NT2/D1 (cell line): ENCODE results near the gene ACP7.

Experiments
- DNase-seq: peaks from one replicate; pipeline ENCODE4 v3.0.0-alpha.2; 2011; ENCODE audit warnings: low read depth, low spot score
- H3K27me3 ChIP-seq: 2 replicates; pipeline ENCODE4 v1.6.0; 2011; ENCODE audit warnings: mild to moderate bottlenecking; ENCODE audit not compliant: insufficient read length, insufficient read depth
- H3K36me3 ChIP-seq: 2 replicates; pipeline ENCODE4 v1.6.1; 2011; ENCODE audit warnings: mild to moderate bottlenecking, low read length, mixed read lengths; ENCODE audit not compliant: insufficient read depth, insufficient read length
- H3K4me1 ChIP-seq: 2 replicates; pipeline ENCODE4 v1.5.1; 2011; ENCODE audit not compliant: insufficient read depth, insufficient read length
- H3K4me3 ChIP-seq: 2 replicates; pipeline ENCODE4 v1.5.1; 2011; ENCODE audit warnings: low read depth; ENCODE audit not compliant: insufficient read length
- H3K9ac ChIP-seq: 2 replicates; pipeline ENCODE4 v1.6.0; 2011; ENCODE audit warnings: low read depth; ENCODE audit not compliant: insufficient read length
- H3K9me3 ChIP-seq: 2 replicates; pipeline ENCODE4 v1.5.1; 2011; ENCODE audit warnings: mild to moderate bottlenecking, low read length; ENCODE audit not compliant: insufficient read depth
- SUZ12 ChIP-seq: IDR thresholded peaks from 2 replicates; pipeline ENCODE4 v1.6.1; 2011; ENCODE audit not compliant: insufficient read length, insufficient read depth; ENCODE audit errors: extremely low read depth
- YY1 ChIP-seq: IDR thresholded peaks from 2 replicates; pipeline ENCODE4 v1.6.1; 2011; ENCODE audit not compliant: insufficient read length, insufficient read depth
- ZNF274 ChIP-seq: IDR thresholded peaks from 2 replicates; pipeline ENCODE4 v1.6.1; 2011; ENCODE audit warnings: mild to moderate bottlenecking, low read depth, low read length

Gene ACP7

GRCh38 chr19:39128516-39129079 lies 44.4 kb downstream of the ACP7 start:
- DNase-seq: no peak
- no peaks in the 10 kb centered on the region for H3K9me3 ChIP-seq
- peaks cover 23% of the 10 kb centered on the region for H3K4me1 ChIP-seq
- TF ChIP-seq SUZ12 (no peak), YY1 (no peak), ZNF274 (no peak)
- H3K27me3 ChIP-seq: no peaks in the 10 kb centered on the region
- H3K9ac ChIP-seq: no peak overlapping the region
- H3K4me3 ChIP-seq: no peak overlapping the region
- peaks cover 10% of the 10 kb centered on the region for H3K36me3 ChIP-seq

- no peak overlapping the region for H3K9ac ChIP-seq
- TF ChIP-seq ZNF274: no peak
- peaks cover 10% of the 10 kb centered on the region for H3K36me3 ChIP-seq
- no peak overlapping the region for H3K4me3 ChIP-seq
- H3K4me1 ChIP-seq: peaks cover 23% of the 10 kb centered on the region
- no peaks in the 10 kb centered on the region for H3K27me3 ChIP-seq
- no peaks in the 10 kb centered on the region for H3K9me3 ChIP-seq
- no peak for DNase-seq
These were observed 44.9 kb downstream of the ACP7 start for GRCh38 chr19:39129116-39129515.

DNA sequence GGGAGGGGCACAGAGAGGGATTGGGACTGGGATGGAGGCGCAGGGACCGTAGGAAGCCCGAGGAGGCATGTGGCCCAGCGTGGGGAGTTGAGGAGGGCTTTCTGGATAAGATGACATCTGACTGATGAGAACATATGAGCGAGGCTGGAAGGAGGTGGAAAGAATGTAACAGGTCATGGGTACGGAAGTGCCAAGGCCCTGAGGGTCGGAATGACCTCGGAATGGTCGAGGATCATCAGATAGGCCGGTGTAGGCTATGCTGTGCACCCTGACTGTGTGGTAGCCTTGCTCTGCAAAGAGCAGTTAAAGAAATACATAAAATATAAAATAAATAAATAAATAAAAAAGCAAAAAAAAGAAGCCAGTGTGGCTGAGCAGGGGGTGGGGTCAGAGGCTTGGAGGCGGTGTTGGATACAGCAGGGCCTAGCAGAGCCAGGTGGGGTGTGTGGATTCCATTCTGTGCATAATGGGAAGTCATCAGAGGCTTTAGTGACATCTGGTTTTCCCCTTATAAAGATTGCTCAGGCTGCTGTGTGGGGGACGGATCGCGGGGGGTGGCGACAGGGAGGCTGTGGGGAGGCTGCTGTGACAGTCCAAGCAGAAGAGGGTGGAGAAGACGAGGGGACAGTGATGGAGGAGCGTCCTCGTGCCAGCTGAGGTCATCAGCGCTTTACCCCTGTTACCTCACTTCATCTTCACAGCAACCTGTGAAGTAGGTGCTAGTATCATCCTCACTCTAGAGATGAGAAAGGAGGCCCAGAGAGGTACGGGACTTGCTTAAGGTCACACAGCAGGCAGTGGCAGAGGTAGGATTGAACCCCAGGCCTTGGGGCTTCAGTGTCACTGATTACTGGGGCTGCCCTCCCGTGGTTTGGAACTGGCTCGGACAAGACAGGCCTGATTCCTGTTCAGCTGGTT lies 46.4 kb downstream of the ACP7 start:
- Histone ChIP-seq H3K4me3 (no peak overlapping the region), H3K9ac (no peak overlapping the region), H3K27me3 (no peaks in the 10 kb centered on the region), H3K9me3 (no peaks in the 10 kb centered on the region), H3K4me1 (peaks cover 21% of the 10 kb centered on the region), H3K36me3 (peaks cover 10% of the 10 kb centered on the region)
- DNase-seq: no peak
- no peak for TF ChIP-seq SUZ12
- no peak for TF ChIP-seq ZNF274
- no peak for TF ChIP-seq YY1

GRCh38 chr19:39131255-39131755 lies 47.1 kb downstream of the ACP7 start:
- no peak for DNase-seq
- H3K36me3 ChIP-seq: peaks cover 12% of the 10 kb centered on the region
- H3K9ac ChIP-seq: peak overlapping the region; percentile 50
- H3K9me3 ChIP-seq: no peaks in the 10 kb centered on the region
- TF ChIP-seq SUZ12: no peak
- TF ChIP-seq ZNF274: no peak
- TF ChIP-seq YY1: no peak
- no peak overlapping the region for H3K4me3 ChIP-seq
- H3K4me1 ChIP-seq: peaks cover 26% of the 10 kb centered on the region
- no peaks in the 10 kb centered on the region for H3K27me3 ChIP-seq

DNA sequence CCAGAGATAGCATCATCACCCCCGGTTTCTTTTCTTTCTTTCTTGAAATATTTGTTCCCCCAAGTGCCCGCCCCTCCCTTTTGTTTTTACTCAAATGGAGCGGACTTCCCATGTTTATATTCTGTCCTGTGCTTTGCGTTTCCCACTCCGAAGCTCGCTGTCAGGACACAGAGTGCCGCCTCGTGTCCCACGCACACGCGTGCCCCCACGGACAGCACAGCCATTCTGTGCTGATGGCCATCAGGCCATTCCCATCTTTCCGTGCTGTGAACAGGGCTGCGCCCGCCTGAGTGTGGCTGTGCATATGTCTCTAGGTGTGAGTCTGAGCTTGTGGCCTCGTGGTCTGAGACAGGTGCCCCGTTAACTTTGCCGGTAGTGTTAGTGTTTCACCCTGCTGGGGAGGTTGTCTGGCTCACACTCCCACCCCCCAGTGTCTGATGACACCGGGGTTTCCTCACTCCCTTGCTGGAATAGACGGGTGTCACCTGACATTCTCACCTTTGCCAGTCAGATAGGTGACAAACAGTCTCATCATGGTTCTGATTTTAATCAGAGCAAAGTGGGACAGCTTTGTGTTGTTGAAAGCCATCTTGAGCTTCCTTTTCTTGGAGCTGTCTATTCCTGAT lies 48.3 kb downstream of the ACP7 start:
- H3K27me3 ChIP-seq: no peaks in the 10 kb centered on the region
- no peak for TF ChIP-seq ZNF274
- TF ChIP-seq YY1: no peak
- no peak for TF ChIP-seq SUZ12
- no peak for DNase-seq
- H3K4me1 ChIP-seq: peaks cover 29% of the 10 kb centered on the region
- no peaks in the 10 kb centered on the region for H3K9me3 ChIP-seq
- H3K9ac ChIP-seq: no peak overlapping the region
- H3K36me3 ChIP-seq: peaks cover 16% of the 10 kb centered on the region
- no peak overlapping the region for H3K4me3 ChIP-seq

DNA sequence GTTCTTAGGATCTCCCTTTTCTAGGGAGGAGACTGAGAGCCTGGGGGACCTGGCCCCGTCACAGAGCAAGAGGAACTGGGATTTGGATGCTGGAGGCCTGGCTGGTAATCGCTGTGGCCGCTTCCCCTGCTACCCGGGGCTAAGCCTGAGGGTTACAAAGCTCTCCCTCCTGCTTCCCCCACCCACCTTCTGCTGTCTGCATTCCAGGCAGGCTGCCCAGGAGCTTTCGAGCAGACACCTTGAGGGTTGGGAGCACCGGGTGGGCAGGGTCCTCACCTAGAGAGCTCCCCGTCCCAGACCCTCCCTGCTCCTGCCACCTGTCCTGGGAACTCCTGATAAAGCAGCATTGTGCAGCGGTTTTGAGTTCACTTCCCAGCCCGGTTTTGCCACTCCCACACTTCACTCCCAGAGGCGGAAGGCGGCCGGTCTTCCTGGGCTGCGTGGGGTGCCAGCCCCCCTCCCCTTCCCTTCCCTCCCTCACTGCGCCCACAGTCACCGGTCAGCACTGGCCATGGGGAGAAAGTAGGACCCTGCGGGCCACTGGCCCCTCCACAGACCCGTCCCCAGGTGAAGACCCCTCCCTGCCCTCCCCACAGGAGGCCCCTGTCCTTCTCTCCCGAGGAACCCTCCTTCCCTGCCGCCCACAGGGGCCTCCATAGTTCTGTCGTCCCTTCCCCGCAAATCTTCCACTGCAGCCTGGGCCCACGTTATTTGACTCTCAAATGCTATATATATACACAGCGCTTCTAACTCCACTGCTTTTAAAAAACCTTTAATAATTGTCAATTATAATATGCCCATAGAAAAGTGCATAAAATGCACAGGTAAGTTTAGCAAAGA lies 49.5 kb downstream of the ACP7 start:
- H3K4me3 ChIP-seq: no peak overlapping the region
- no peak for DNase-seq
- H3K27me3 ChIP-seq: no peaks in the 10 kb centered on the region

More for the DNA sequence above, 49.5 kb downstream of the ACP7 start:
- Histone ChIP-seq H3K36me3 (peaks cover 11% of the 10 kb centered on the region), H3K4me1 (peaks cover 26% of the 10 kb centered on the region), H3K9me3 (no peaks in the 10 kb centered on the region), H3K9ac (peak overlapping the region; percentile 32)
- TF ChIP-seq ZNF274 (no peak), SUZ12 (no peak), YY1 (no peak)
